Jurkat, Clone E6-1 (cell line): ENCODE data around the gene CEACAM1.
"Not testable (repeated sequence)": the region's sequence is repeated elsewhere in the genome, so short reads cannot be mapped to it uniquely, and the experiment has no call there.

Source experiments
- DNase-seq: peaks from one replicate; pipeline ENCODE4 v3.0.0-alpha.2; 2011; ENCODE audit warnings: low read depth, low spot score
- H3K4me3 ChIP-seq: 2 replicates; pipeline ENCODE4 v1.5.1; 2011; ENCODE audit warnings: mild to moderate bottlenecking, low read length, control low read depth, moderate library complexity

CEACAM1 gene

GRCh38 chr19:42552086-42553065, 24.1 kb upstream of the CEACAM1 start:
- DNase-seq = no peak

GRCh38 chr19:42550521-42550920, 22.2 kb upstream of the CEACAM1 start:
- not testable (repeated sequence) for DNase-seq, H3K4me3 ChIP-seq

More at GRCh38 chr19:42552086-42553065, 24.1 kb upstream of the CEACAM1 start:
- H3K4me3 ChIP-seq = no peak overlapping the region

GRCh38 chr19:42549067-42549466, 20.8 kb upstream of the CEACAM1 start:
- not testable (repeated sequence) for DNase-seq, H3K4me3 ChIP-seq

- no peak overlapping the region for H3K4me3 ChIP-seq
- DNase-seq = no peak
Measured at GRCh38 chr19:42548552-42548951, 20.3 kb upstream of the CEACAM1 start.

GRCh38 chr19:42547929-42548328, 19.6 kb upstream of the CEACAM1 start:
- H3K4me3 ChIP-seq = no peak overlapping the region
- no peak for DNase-seq

- no peak for DNase-seq
- H3K4me3 ChIP-seq = no peak overlapping the region
Measured at GRCh38 chr19:42546831-42547500, 18.7 kb upstream of the CEACAM1 start.

- H3K4me3 ChIP-seq = no peak overlapping the region
- DNase-seq = no peak
Measured at GRCh38 chr19:42544146-42544545, 15.9 kb upstream of the CEACAM1 start.

- H3K4me3 ChIP-seq = no peak overlapping the region
- no peak for DNase-seq
Measured at GRCh38 chr19:42542791-42543190, 14.5 kb upstream of the CEACAM1 start.

- H3K4me3 ChIP-seq = no peak overlapping the region
- no peak for DNase-seq
Measured at GRCh38 chr19:42540071-42540553, 11.8 kb upstream of the CEACAM1 start.

- no peak overlapping the region for H3K4me3 ChIP-seq
- DNase-seq = no peak
Measured at GRCh38 chr19:42538841-42539709, 10.8 kb upstream of the CEACAM1 start.

- H3K4me3 ChIP-seq, DNase-seq: not testable (repeated sequence)
Measured at GRCh38 chr19:42535276-42535675, 7.0 kb upstream of the CEACAM1 start.

GRCh38 chr19:42534391-42534790, 6.1 kb upstream of the CEACAM1 start:
- no peak overlapping the region for H3K4me3 ChIP-seq
- DNase-seq = no peak

- H3K4me3 ChIP-seq = no peak overlapping the region
- DNase-seq = no peak
Measured at GRCh38 chr19:42532891-42533290, 4.6 kb upstream of the CEACAM1 start.

GRCh38 chr19:42531313-42531712, 3.0 kb upstream of the CEACAM1 start:
- DNase-seq = no peak
- H3K4me3 ChIP-seq = no peak overlapping the region

- H3K4me3 ChIP-seq = no peak overlapping the region
- peak; percentile 52 for DNase-seq
Measured at GRCh38 chr19:42529248-42529764, 1.0 kb upstream of the CEACAM1 start.

GRCh38 chr19:42524943-42525342, 3.3 kb downstream of the CEACAM1 start:
- no peak for DNase-seq
- no peak overlapping the region for H3K4me3 ChIP-seq

- no peak overlapping the region for H3K4me3 ChIP-seq
- DNase-seq = no peak
Measured at GRCh38 chr19:42524250-42524649, 4.0 kb downstream of the CEACAM1 start.

GRCh38 chr19:42522262-42522661, 6.0 kb downstream of the CEACAM1 start:
- not testable (repeated sequence) for DNase-seq, H3K4me3 ChIP-seq
